BE2C (cell line): ENCODE results near the gene TNFRSF1B.
A peak's percentile ranks its signal among the peaks of the same experiment; 100 is the strongest.

Source experiments
- DNase-seq: peaks from one replicate; pipeline ENCODE4 v3.0.0-alpha.2; 2020
- H3K27me3 ChIP-seq: fragments of 250-450 bp; sonication (Bioruptor Pico); 2 replicates; pipeline ENCODE4 v1.5.1; 2020; ENCODE audit warnings: mild to moderate bottlenecking
- H3K36me3 ChIP-seq: fragments of 250-450 bp; sonication (Bioruptor Pico); 2 replicates; pipeline ENCODE4 v1.5.1; 2020; ENCODE audit warnings: mild to moderate bottlenecking
- H3K4me1 ChIP-seq: fragments of 250-450 bp; sonication (Bioruptor Pico); 2 replicates; pipeline ENCODE4 v1.5.1; 2020
- H3K4me3 ChIP-seq: 2 replicates; pipeline ENCODE4 v1.5.1; 2011; ENCODE audit warnings: low read depth, low read length
- H3K9me3 ChIP-seq: fragments of 250-450 bp; sonication (Bioruptor Pico); 2 replicates; pipeline ENCODE4 v1.5.1; 2020
- TF ChIP-seq, protein P1 (sequence below): IDR thresholded peaks from 2 replicates; pipeline ENCODE4 v1.5.1; 2012; ENCODE audit warnings: mild to moderate bottlenecking, low read depth, low read length

Gene TNFRSF1B

DNA sequence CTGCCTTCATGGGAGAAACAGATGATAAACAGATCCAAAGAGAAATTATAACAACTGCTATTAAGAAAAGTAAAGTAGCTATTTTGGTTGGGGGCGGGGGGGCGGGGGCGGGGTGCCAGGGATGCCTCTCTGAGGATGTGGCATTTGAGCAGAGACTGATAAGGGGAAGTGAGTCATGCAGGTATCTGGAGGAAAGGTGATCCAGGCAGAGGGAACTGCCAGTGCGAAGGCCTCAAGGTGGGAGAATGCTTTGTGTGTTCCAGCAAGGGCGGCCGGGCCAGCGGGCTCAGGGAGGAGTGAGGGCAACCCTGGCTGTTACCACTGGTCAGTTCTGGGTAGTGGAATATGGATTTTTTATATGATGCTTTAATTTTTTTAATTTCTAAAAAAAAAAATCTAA lies 7.0 kb upstream of the TNFRSF1B start:
- DNase-seq, result no peak
- Histone ChIP-seq H3K36me3 (no peaks in the 10 kb centered on the region), H3K9me3 (no peaks in the 10 kb centered on the region), H3K27me3 (no peaks in the 10 kb centered on the region), H3K4me3 (no peak overlapping the region), H3K4me1 (0 out of 2 replicates have a peak, but pooled peaks cover 3% of the 10 kb centered on the region)
- TF ChIP-seq, protein P1, sequence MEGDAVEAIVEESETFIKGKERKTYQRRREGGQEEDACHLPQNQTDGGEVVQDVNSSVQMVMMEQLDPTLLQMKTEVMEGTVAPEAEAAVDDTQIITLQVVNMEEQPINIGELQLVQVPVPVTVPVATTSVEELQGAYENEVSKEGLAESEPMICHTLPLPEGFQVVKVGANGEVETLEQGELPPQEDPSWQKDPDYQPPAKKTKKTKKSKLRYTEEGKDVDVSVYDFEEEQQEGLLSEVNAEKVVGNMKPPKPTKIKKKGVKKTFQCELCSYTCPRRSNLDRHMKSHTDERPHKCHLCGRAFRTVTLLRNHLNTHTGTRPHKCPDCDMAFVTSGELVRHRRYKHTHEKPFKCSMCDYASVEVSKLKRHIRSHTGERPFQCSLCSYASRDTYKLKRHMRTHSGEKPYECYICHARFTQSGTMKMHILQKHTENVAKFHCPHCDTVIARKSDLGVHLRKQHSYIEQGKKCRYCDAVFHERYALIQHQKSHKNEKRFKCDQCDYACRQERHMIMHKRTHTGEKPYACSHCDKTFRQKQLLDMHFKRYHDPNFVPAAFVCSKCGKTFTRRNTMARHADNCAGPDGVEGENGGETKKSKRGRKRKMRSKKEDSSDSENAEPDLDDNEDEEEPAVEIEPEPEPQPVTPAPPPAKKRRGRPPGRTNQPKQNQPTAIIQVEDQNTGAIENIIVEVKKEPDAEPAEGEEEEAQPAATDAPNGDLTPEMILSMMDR, result no peak

DNA sequence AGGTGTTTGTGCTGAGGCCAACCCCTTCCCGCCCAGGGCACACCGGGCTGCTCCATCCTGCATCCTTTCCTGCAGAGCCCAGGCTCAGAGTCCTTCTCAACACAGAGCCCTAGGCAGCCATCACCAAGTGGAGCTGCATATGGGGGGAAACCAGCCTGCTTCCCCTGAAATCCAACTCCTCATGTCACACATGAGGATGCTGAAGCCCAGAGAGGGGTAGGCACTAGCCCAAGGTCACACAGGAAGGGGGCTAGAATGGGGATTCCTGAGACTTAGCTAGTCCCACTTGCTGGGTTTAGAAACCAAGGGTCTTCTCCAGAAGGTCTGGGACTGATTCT lies 5.5 kb upstream of the TNFRSF1B start:
- DNase-seq, result no peak
- Histone ChIP-seq H3K27me3 (no peaks in the 10 kb centered on the region), H3K4me1 (0 out of 2 replicates have a peak, but pooled peaks cover 3% of the 10 kb centered on the region), H3K9me3 (no peaks in the 10 kb centered on the region), H3K4me3 (no peak overlapping the region), H3K36me3 (no peaks in the 10 kb centered on the region)
- TF ChIP-seq, protein P1, result no peak

DNA sequence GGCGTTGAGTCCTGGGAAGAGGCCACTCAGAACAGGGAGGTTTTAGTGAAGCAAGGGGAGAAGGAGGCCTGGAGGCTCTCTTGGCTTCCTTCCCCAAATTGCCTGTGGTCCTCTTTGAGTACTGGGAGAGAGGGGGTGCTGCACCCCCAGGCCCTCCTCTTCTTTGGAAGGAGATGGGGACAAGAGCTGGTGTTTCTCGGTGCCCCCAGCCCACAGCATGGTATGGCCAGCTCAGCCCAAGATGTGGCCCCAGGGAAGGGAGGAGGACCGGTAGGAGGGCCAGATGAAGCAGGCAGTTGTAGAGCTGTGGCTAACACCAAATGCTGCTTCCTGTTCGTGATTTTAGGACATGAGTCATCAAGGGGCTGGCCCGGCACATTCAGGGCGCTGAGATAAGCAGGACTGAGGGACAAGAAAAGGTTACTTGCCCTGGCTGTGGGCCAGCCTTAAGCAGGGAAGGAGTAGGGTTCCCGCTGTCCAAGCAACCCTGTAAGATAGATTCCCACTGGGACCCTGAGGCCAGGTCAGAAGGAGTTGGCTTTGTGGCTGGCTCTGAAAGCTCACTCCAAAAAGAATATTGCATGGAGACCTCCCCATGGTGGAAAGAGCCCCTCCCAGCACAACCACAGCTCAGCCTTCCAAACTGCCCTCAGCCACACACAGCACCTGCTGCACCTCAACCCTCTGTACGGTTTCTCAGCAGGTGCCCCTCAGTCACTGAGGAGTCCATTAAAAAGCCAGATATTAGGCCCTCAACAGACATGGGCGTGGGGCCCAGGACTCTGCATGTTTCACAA lies 4.9 kb upstream of the TNFRSF1B start:
- Histone ChIP-seq H3K4me3 (no peak overlapping the region), H3K36me3 (no peaks in the 10 kb centered on the region), H3K4me1 (0 out of 2 replicates have a peak, but pooled peaks cover 3% of the 10 kb centered on the region), H3K9me3 (no peaks in the 10 kb centered on the region), H3K27me3 (peaks cover under 1% of the 10 kb centered on the region; the same call in 1 of the 2 replicates)
- DNase-seq, result peak; percentile 33
- TF ChIP-seq, protein P1, result no peak

DNA sequence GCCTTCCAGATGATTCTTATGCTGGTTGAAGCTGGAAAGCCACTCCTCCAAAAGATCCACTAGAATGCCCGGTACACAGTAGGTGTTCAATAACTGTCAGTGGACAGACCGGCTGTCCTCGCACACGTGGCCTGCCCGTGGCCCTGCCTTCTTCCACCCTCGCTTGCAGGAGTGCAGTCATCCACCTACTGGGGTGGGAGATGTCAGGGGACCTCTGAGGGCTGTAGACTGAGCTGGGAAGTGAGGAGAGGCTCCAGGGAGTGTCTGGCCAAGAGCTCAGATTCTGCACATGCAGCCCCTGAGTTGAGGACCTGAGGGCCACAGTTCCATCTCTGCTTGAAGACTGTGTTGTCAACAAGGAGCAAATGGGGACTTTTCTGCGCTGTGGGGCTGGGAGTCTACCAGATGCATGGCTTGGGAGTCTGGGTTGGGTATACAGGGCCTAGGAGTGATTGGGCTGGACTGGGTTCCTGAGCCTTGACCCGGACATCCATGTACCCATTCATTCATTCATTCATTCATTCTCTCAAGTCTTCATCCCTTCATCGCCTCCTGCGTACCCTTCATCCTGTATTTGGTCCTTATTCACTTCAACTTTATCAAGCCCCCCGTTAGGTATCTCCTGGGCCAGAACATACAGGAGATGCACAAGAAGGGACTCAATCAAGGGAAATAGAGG lies 4.2 kb upstream of the TNFRSF1B start:
- Histone ChIP-seq H3K4me3 (no peak overlapping the region), H3K9me3 (no peaks in the 10 kb centered on the region), H3K4me1 (0 out of 2 replicates have a peak, but pooled peaks cover 3% of the 10 kb centered on the region), H3K27me3 (peaks cover 6% of the 10 kb centered on the region; the same call in 1 of the 2 replicates), H3K36me3 (no peaks in the 10 kb centered on the region)
- no peak for DNase-seq
- TF ChIP-seq, protein P1, result no peak

DNA sequence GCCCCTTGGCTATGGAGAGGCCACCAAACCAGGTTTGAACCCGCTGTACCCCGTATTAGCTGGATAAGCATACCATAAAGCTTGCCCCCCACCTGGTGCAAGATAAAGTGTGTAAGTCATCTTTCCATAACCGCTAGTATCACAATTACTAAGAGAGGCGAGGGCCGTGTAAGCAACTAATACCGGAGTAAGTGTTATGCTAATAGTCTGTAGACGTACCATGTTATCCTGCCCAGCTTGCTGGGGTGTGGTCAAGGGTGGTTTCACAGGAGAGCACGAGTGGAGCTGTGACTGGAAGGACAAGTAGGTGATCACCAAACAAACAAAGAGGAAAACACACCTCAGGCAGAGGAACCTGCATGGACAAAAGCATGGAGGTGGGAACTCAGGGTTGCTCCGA lies 3.6 kb upstream of the TNFRSF1B start:
- H3K4me1 ChIP-seq, result 0 out of 2 replicates have a peak, but pooled peaks cover 3% of the 10 kb centered on the region
- H3K9me3 ChIP-seq, result no peaks in the 10 kb centered on the region
- no peak for DNase-seq
- TF ChIP-seq, protein P1, result no peak
- no peaks in the 10 kb centered on the region for H3K36me3 ChIP-seq
- peaks cover 6% of the 10 kb centered on the region; the same call in 1 of the 2 replicates for H3K27me3 ChIP-seq
- no peak overlapping the region for H3K4me3 ChIP-seq

DNA sequence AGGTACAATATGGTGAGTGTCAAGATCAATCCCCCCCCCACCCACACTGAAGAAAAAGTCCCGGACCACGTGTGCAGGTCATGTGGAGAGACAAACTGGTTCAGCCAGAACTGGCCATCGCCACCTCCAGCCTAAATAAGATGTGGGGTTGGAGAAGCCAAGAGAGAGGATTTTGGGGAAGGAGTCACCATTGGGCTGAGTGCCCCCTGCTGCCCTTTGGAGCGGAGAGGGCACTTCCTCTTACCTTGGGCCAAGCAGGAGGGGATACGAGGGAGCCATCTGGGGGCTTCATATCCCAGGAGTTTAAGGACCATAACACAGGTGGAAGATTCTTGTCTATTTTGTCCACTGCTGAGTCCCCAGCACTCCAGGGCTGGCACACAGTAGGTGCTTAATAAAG lies 2.6 kb upstream of the TNFRSF1B start:
- TF ChIP-seq, protein P1, result no peak

More for the DNA sequence above, 2.6 kb upstream of the TNFRSF1B start:
- Histone ChIP-seq H3K9me3 (no peaks in the 10 kb centered on the region), H3K4me1 (0 out of 2 replicates have a peak, but pooled peaks cover 3% of the 10 kb centered on the region), H3K36me3 (no peaks in the 10 kb centered on the region), H3K4me3 (no peak overlapping the region), H3K27me3 (peaks cover 6% of the 10 kb centered on the region; the same call in 1 of the 2 replicates)
- DNase-seq, result no peak
